Ovary (tissue), 3 donors: Measurements from ENCODE around the gene GNAI3.

Experiments
- EP300 ChIP-seq: sonication (generic); formaldehyde crosslinking; IDR thresholded peaks from one replicate; pipeline ENCODE4 v1.6.1; 2017; ENCODE audit warnings: antibody characterized with exemption
- POLR2A ChIP-seq: fragments of 450-650 bp; IDR thresholded peaks from one replicate; pipeline ENCODE4 v1.6.1; 2017; ENCODE audit warnings: antibody characterized with exemption, mild to moderate bottlenecking, moderate library complexity
- TF ChIP-seq, protein P1 (sequence below), 3 donors: fragments of 450-650 bp in 2 of 3; fragments of 200-600 bp in 1 of 3; IDR thresholded peaks; one replicate each; pipeline versions ENCODE4 v1.5.1 to v1.8.0; 2016 to 2022; ENCODE audit warnings: antibody characterized with exemption in 3 of 3, mild to moderate bottlenecking in 1 of 3
- donor health status: DM: no; HTN: no; CAD: no.

DNA sequence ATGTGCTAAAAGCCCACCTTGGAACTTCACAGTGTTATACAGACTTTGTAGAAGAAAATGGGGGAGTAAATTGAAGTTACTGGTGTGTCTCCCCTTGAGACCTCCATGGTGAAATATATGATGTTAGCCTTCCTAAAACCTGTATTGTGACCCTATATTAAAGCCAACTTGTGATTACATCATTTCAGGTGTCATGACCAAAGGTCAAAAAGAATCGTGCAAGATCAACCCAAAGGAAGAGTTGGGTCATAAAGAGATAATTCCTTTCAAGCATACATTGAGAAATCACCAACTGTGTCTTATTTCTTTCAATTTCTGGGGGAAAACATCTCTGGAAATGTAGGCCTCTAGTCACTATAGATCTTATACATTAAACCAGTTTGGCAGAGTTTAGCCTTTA is 36.4 kb downstream of the GNAI3 start:
- TF ChIP-seq, protein P1, sequence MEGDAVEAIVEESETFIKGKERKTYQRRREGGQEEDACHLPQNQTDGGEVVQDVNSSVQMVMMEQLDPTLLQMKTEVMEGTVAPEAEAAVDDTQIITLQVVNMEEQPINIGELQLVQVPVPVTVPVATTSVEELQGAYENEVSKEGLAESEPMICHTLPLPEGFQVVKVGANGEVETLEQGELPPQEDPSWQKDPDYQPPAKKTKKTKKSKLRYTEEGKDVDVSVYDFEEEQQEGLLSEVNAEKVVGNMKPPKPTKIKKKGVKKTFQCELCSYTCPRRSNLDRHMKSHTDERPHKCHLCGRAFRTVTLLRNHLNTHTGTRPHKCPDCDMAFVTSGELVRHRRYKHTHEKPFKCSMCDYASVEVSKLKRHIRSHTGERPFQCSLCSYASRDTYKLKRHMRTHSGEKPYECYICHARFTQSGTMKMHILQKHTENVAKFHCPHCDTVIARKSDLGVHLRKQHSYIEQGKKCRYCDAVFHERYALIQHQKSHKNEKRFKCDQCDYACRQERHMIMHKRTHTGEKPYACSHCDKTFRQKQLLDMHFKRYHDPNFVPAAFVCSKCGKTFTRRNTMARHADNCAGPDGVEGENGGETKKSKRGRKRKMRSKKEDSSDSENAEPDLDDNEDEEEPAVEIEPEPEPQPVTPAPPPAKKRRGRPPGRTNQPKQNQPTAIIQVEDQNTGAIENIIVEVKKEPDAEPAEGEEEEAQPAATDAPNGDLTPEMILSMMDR (IDR thresholded peaks at IDR 0.05), result no peak
- TF ChIP-seq POLR2A, result no peak
- no peak for TF ChIP-seq EP300
